HG03571 (cell line): ENCODE data around the gene RPL41.
"Not testable (repeated sequence)": the region's sequence is repeated elsewhere in the genome, so short reads cannot be mapped to it uniquely, and the experiment has no call there.

Experiments
- ATAC-seq: cut with Tn5 transposase; IDR thresholded peaks from one replicate; pipeline ENCODE4 v1.9.1; 2021; ENCODE audit not compliant: unreplicated experiment

RPL41 gene

GRCh38 chr12:56154246-56154771, 37.9 kb downstream of the RPL41 start:
- no peak for ATAC-seq

DNA sequence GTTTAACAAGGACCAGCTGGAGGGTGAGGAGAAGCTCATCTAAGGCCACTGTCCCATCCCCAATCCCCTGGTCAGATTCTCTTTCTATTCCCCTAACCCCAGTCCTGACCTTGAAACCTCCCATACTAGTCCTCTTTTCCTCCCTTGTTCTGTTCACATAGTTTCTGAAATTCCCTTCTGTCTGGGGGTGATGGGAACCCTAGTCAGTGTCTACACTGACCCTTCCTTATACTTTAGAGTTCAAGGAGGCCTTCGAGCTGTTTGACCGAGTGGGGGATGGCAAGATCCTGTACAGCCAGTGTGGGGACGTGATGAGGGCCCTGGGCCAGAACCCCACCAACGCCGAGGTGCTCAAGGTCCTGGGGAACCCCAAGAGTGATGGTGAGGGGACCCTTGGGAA, 38.4 kb downstream of the RPL41 start:
- no peak for ATAC-seq

- ATAC-seq = no peak
Measured at GRCh38 chr12:56155256-56155845, 38.9 kb downstream of the RPL41 start.

DNA sequence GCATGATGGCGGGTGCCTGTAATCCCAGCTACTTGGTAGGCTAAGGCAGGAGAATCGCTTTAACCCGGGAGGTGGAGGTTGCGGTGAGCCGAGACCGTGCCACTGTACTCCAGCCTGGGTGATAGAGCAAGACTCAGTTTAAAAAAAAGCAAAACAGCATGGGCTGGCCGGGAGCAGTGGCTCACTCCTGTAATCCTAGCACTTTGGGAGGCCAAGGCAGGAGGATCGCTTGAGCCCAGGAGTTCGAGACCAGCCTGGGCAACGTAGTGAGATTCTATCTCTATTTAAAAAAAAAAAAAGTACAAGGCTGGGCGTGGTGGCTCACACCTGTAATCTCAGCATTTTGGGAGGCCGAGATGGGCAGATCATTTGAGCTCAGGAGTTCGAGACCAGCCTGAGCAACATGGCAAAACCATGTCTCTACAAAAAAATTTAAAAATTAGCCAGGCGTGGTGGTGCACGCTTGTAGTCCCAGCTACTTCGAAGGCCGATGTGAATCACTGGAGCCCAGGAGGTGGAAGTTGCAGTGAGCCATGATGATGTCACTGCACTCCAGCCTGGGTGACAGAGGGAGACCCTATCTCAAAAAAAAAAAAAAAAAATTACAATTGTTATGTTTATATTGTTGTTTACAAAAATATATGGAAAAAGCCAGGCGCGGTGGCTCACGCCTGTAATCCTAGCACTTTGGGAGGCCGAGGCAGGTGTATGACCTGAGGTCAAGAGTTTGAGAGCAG, 40.2 kb downstream of the RPL41 start:
- not testable (repeated sequence) for ATAC-seq

DNA sequence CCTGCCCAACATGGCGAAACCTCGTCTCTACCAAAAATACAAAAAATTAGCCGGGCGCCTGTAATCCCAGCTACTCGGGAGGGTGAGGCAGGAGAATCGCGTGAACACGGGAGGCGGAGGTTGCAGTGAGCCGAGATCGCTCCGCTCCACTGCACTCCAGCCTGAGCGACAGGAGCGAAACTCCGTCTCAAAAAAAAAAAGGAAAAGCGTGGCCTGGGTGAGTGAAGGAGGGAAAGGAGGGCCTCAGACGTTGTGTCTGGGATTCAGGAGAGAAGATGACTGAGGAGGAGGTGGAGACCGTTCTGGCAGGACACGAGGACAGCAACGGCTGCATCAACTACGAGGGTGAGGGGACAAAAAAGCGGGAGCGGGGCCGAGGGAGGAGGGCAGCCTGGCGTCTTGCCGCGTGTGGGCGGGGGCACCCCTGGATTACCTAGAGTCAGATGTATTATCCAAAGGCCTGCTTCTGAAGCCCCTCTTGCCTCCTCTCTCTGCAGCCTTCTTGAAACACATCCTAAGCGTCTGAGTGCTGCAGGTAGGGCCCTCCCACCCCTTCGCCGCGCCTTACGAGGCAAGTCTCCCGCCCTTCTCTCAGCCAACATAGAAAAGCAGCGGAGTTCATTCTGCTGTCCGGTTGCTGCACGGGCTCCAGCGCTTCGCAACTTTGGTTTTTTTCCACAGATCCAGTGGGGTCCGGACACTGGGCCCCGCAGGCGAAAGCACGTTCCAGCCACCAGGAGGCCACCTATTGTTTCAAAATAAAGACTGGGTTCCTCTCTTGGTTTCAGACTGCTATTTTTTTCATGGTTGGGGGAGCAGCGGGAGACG, 41.0 kb downstream of the RPL41 start:
- peak; percentile 35 for ATAC-seq

GRCh38 chr12:56158029-56158925, 41.8 kb downstream of the RPL41 start, which contains the start of gene MYL6:
Gene MYL6 (plus strand): TSS chr12:56158359. CDS start chr12:56158402, 43 bp downstream.
- peak; percentile 73 for ATAC-seq

DNA sequence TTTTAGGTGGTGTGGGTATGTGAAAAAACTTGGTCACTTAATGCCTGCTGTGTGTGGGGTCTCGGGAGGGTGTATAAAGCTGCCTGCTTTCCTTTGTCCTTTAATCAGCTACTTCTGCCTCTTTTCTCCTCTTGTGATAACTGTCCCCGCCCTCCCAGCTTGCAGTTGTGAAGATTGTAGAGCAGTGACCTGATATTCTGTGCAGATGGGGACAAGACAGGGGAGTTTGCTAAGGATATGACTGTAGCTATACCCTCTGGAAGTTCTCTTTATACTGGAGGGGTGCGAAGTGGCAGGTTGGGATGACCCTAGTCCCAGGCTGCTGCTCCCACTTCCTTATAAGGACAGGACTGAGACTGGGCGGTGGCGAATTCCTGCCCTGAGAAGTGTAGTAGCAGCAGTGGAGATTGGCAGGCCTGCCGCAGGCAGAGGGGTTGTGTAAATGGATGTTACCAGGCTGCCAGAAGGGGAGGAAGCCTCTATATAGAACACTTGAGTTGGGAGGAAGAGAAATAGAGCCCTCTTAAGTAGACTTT, 42.6 kb downstream of the RPL41 start:
- no peak for ATAC-seq

DNA sequence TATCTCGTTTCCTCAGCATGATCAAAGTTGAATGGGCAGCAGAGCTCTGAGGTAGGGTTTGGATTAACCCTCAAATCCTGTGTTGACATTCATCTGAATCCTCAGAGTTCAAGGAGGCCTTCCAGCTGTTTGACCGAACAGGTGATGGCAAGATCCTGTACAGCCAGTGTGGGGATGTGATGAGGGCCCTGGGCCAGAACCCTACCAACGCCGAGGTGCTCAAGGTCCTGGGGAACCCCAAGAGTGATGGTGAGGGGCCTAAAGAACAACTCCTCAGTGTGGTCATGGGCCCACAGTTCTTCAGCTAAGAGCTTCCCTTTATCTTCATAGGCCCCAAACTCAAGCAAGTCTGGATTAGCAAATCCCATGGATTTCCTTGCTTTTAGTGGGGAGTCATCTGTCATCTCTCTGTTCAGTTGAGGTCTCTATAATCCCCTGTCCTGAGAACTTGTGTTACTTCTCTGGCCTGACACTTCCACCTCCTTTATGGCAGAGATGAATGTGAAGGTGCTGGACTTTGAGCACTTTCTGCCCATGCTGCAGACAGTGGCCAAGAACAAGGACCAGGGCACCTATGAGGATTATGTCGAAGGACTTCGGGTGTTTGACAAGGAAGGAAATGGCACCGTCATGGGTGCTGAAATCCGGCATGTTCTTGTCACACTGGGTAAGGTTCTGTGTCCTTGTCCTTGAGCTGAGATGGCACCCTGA, 43.2 kb downstream of the RPL41 start:
- ATAC-seq = no peak

DNA sequence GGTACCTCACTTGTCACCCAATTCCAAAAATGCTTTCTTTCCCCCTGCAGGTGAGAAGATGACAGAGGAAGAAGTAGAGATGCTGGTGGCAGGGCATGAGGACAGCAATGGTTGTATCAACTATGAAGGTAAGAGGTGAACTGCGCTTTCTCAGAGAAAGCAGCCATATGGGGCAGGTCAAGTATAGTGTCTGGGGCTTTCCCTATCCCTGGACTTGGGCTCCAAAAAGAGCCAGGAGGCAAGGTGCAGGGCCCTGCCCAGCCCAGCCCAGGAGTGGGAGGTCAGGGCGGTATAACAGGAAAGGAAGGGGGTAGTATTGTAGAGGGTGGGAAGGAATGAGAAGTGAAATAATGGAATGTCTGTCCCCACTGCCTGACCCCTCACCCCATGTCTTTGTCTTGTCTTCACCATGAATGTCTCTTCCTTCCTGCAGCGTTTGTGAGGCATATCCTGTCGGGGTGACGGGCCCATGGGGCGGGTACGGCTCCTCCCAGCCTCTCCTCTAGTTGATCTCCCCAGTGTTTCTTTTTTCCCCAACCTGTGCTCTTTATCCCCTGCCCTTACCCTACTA, 43.8 kb downstream of the RPL41 start:
- ATAC-seq = no peak

GRCh38 chr12:56160894-56161689, 44.7 kb downstream of the RPL41 start:
- ATAC-seq = no peak

GRCh38 chr12:56161690-56162351, 45.4 kb downstream of the RPL41 start:
- no peak for ATAC-seq

DNA sequence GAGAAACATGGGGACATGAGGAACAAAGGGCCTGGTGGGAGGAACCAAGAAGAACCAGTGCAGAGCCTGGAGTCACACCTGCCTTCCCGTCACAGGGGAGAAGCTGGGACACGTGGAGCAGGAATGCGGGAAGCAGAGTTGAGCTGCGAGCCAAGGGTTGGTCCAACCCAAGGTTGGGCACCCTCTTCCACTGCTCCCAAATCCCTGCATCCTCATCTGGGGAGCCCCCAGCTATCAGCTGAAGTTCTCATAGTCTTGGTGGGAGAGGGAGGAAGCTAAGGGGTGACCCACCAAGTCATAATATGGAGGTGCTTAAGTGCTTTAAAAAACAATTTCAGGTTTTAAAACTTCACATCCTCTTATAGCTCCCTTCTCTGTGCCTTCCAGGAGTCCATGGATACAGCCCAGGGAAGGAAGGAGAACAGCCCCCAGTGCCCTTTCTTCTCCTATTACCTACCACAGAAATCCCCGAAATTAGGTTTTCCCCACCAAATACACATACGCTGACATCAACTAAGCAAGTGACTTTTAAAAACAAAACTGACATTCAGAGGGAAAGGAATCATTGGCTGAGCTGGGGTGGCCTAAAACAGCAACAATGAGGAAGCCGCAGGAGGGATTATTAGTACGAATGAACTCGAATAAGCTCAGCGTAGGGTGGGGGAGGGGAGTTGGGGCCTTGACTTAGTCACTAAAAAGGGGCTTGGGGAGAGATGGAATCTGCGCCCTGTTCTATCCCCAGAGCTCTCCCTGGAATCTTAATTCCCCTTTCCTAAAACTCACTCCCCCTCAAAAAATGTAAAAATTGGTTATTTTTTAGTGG, 46.2 kb downstream of the RPL41 start:
- ATAC-seq = no peak

- no peak for ATAC-seq
Measured at GRCh38 chr12:56163533-56164344, 47.3 kb downstream of the RPL41 start.

DNA sequence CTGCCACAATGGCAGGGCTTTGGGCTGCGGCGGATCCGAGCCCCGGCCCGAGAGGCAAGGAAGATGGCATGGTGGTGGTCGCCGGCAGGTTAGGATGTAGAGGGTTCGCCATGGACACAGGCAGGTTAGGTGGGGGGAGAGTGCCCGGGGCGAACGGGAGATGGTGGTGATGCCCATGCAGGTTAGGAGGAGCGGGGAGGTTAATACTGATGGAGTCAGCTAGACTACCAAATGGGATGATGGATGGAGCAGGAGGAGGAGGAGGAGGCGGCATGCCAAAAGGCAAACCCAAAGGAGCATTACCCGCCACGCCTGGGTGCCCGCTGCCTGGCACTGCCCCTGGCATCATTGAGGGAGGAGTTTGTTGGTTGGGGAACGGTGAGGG, 47.9 kb downstream of the RPL41 start:
- ATAC-seq = no peak

DNA sequence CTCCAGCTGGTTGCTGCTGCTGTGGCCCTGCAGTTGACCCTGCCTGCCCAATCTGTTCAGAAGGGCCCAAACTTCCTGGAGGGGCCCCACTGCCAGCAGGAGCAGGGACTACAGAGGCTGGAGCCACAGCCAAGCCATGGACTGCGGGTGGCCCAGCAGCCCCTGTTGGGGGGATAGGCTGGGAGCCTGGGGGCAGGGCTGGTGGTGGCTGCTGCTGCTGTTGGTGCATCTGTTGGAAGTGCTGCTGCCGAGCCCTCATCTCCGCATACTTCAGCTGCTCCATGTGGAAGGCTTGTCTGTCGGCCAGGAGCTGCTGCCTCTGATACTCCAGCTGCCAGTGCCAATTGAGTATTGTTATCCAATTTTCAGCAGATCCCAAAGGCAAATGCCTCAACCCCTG, 48.9 kb downstream of the RPL41 start:
- ATAC-seq = no peak
